ENCODE results near the gene ZNRF2. TPM values are rescaled to one million over a fixed set of nuclear protein-coding genes. Genes with fewer than 3 reads are reported as not detected.

The ZNRF2 gene
- total and polyA plus RNA-seq, 2 of the 4 experiments (the other 2 are of a cell fraction), result 0.31 to 0.54 TPM

GRCh38 chr7:30278849-30279652, 5.3 kb upstream of the ZNRF2 start:
- ATAC-seq (ENCODE audit: low read depth), result no peak
- Histone ChIP-seq H4K20me1 (ENCODE audit: insufficient read depth, low read length) (no peaks in the 10 kb centered on the region), H3K27ac (ENCODE audit: insufficient read depth, low read length) (no peak overlapping the region)
- TF ChIP-seq, protein P1, sequence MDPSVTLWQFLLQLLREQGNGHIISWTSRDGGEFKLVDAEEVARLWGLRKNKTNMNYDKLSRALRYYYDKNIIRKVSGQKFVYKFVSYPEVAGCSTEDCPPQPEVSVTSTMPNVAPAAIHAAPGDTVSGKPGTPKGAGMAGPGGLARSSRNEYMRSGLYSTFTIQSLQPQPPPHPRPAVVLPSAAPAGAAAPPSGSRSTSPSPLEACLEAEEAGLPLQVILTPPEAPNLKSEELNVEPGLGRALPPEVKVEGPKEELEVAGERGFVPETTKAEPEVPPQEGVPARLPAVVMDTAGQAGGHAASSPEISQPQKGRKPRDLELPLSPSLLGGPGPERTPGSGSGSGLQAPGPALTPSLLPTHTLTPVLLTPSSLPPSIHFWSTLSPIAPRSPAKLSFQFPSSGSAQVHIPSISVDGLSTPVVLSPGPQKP (IDR thresholded peaks at IDR 0.05; ENCODE audit: borderline replicate concordance, low read depth, low read length), result no peak
- TF ChIP-seq BHLHE40 (IDR thresholded peaks at IDR 0.05; ENCODE audit: low read depth, low read length) (no peak), SMC3 (IDR thresholded peaks at IDR 0.05; ENCODE audit: low read depth, low read length) (no peak), RCOR1 (IDR thresholded peaks at IDR 0.05; ENCODE audit: insufficient replicate concordance, low read length) (no peak), RAD21 (IDR thresholded peaks at IDR 0.05; ENCODE audit: low read length) (no peak), CEBPB (IDR thresholded peaks at IDR 0.05; ENCODE audit: low read depth, low read length) (no peak), FOS (IDR thresholded peaks at IDR 0.05; ENCODE audit: low read depth, low read length) (no peak), NFE2L2 (IDR thresholded peaks at IDR 0.05; ENCODE audit: low read depth, low read length) (no peak), MAFK (IDR thresholded peaks at IDR 0.05; ENCODE audit: low read depth, low read length) (no peak), USF2 (IDR thresholded peaks at IDR 0.05; ENCODE audit: low read depth, low read length) (no peak), MAZ (IDR thresholded peaks at IDR 0.05; ENCODE audit: borderline replicate concordance, low read depth, low read length) (no peak), MXI1 (IDR thresholded peaks at IDR 0.05; ENCODE audit: borderline replicate concordance, low read depth, low read length) (no peak), CHD1 (IDR thresholded peaks at IDR 0.05; ENCODE audit: low read depth, low read length) (no peak)
- TF ChIP-seq, protein P2, sequence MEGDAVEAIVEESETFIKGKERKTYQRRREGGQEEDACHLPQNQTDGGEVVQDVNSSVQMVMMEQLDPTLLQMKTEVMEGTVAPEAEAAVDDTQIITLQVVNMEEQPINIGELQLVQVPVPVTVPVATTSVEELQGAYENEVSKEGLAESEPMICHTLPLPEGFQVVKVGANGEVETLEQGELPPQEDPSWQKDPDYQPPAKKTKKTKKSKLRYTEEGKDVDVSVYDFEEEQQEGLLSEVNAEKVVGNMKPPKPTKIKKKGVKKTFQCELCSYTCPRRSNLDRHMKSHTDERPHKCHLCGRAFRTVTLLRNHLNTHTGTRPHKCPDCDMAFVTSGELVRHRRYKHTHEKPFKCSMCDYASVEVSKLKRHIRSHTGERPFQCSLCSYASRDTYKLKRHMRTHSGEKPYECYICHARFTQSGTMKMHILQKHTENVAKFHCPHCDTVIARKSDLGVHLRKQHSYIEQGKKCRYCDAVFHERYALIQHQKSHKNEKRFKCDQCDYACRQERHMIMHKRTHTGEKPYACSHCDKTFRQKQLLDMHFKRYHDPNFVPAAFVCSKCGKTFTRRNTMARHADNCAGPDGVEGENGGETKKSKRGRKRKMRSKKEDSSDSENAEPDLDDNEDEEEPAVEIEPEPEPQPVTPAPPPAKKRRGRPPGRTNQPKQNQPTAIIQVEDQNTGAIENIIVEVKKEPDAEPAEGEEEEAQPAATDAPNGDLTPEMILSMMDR (conservative IDR thresholded peaks at IDR 0.05; ENCODE audit: low read depth, low read length), result no peak

More at GRCh38 chr7:30278849-30279652, 5.3 kb upstream of the ZNRF2 start:
- peaks cover 12% of the 10 kb centered on the region for H3K27me3 ChIP-seq (ENCODE audit: control insufficient read depth, insufficient read depth, low read length)
- no peak overlapping the region for H4K91ac ChIP-seq (ENCODE audit: insufficient read depth, low read depth, low read length)
- H3K9ac ChIP-seq (ENCODE audit: low read depth, low read length), result no peak overlapping the region
- DNase-seq, result no peak
- H3K18ac ChIP-seq (ENCODE audit: low read depth, low read length), result no peak overlapping the region
- H2BK5ac ChIP-seq (ENCODE audit: low read depth, low read length, poor library complexity, severe bottlenecking), result no peak overlapping the region
- H3K14ac ChIP-seq (replicated peaks; ENCODE audit: low read depth, low read length), result no peak overlapping the region
- no peak overlapping the region for H3K23ac ChIP-seq (ENCODE audit: low read depth, low read length)
- ChIA-PET POLR2A (ENCODE audit: unreplicated experiment) (interaction anchor here (0.8 kb wide), 1 partner anchor 146 kb away, joined by 6 read pairs; no protein-coding TSS in a partner anchor), CTCF (interaction anchor here (1.7 kb wide), 1 partner anchor 132 kb away, joined by 7 read pairs; no protein-coding TSS in a partner anchor)
- no peak overlapping the region for H3K4ac ChIP-seq (ENCODE audit: low read depth, low read length)
- dilution Hi-C loops (cut with HindIII; ENCODE audit: low sequenced_read_pairs, unreplicated experiment), result no loop called here
- no peak overlapping the region for H3K56ac ChIP-seq (ENCODE audit: extremely low read depth, insufficient read depth, low read length)
- no peak overlapping the region for H3K4me3 ChIP-seq (ENCODE audit: insufficient read depth, low read depth, low read length)
- no peak overlapping the region for H2AFZ ChIP-seq (replicated peaks; ENCODE audit: low read length, poor library complexity)
- H3K9me1 ChIP-seq (ENCODE audit: insufficient read depth, low read length), result no peaks in the 10 kb centered on the region
- no TSS peak for BruUV-seq (replicated peaks)
- H2BK15ac ChIP-seq (ENCODE audit: low read depth, low read length), result no peak overlapping the region
- H3K9me3 ChIP-seq (ENCODE audit: control insufficient read depth, insufficient read depth, low read length), result no peaks in the 10 kb centered on the region
- H3K36me3 ChIP-seq (ENCODE audit: control insufficient read depth, insufficient read depth, low read length), result no peaks in the 10 kb centered on the region
- H3K4me2 ChIP-seq (ENCODE audit: low read depth, low read length), result no peak overlapping the region
- H2BK120ac ChIP-seq (ENCODE audit: low read depth, low read length), result no peak overlapping the region
- H2AK5ac ChIP-seq (ENCODE audit: low read depth, low read length), result no peak overlapping the region
- intact Hi-C loops (cut with micrococcal nuclease), result loop anchor here (10.0 kb wide), 1 partner anchor 226 kb away; the partner anchor contains the start of gene GGCT
- H3K4me1 ChIP-seq (ENCODE audit: control insufficient read depth, insufficient read depth, low read length), result no peaks in the 10 kb centered on the region
- no CpG with 5 or more reads among the region's 8 CpGs for WGBS, 2 experiments (ENCODE audit: extremely low coverage in 2 of 2, insufficient read length in 1 of 2)
- in situ Hi-C loops (cut with MboI; ENCODE audit: low sequenced_read_pairs), result loop anchor here (5.0 to 10.0 kb wide), 3 partner anchors 114 to 283 kb away; no protein-coding TSS in a partner anchor
- no peak overlapping the region for H4K8ac ChIP-seq (ENCODE audit: low read depth in 2 of 2, low read length in 2 of 2)
- no peak overlapping the region for H2AK9ac ChIP-seq (replicated peaks; ENCODE audit: low read depth, low read length, poor library complexity)
- H4K5ac ChIP-seq (ENCODE audit: low read depth, low read length), result no peak overlapping the region
- no peak overlapping the region for H2BK20ac ChIP-seq (ENCODE audit: low read depth, low read length)
- no peaks in the 10 kb centered on the region for H3K79me1 ChIP-seq (ENCODE audit: low read depth in 1 of 2, low read length in 2 of 2)

Measured in IMR-90 (cell line).